Mesenchymal stem cell (in vitro differentiated cells and primary cell): Measurements from ENCODE around the gene MRTFA.

ENCODE experiments used
- DNase-seq: peaks from one replicate; pipeline ENCODE4 v3.0.0-alpha.2; 2013
- H2AFZ ChIP-seq: one replicate; pipeline ENCODE4 v1.6.1; 2013; ENCODE audit warnings: low read depth, mild to moderate bottlenecking, control low read depth, inconsistent platforms, low read length, moderate library complexity
- H2AK5ac ChIP-seq: 2 replicates; pipeline ENCODE4 v1.6.1; 2013; ENCODE audit warnings: low read length, moderate library complexity, mild to moderate bottlenecking, inconsistent platforms; ENCODE audit not compliant: severe bottlenecking
- H2BK120ac ChIP-seq: one replicate; pipeline ENCODE4 v1.6.1; 2013; ENCODE audit warnings: low read depth, mild to moderate bottlenecking, inconsistent platforms, low read length, moderate library complexity
- H2BK12ac ChIP-seq, 2 experiments: one replicate each; pipeline ENCODE4 v1.6.1; 2013; ENCODE audit warnings: inconsistent platforms in 2 of 2, low read length in 2 of 2, mild to moderate bottlenecking in 2 of 2, moderate library complexity in 2 of 2, control low read depth in 1 of 2
- H2BK15ac ChIP-seq: one replicate; pipeline ENCODE4 v1.6.1; 2013; ENCODE audit warnings: mild to moderate bottlenecking, low read depth, inconsistent platforms; ENCODE audit not compliant: poor library complexity, severe bottlenecking
- H2BK5ac ChIP-seq: 2 replicates; pipeline ENCODE4 v1.6.1; 2013; ENCODE audit warnings: low read depth, mild to moderate bottlenecking, low read length, control low read depth, inconsistent platforms; ENCODE audit not compliant: poor library complexity, severe bottlenecking
- H3K14ac ChIP-seq, 2 experiments: one replicate each; pipeline ENCODE4 v1.6.1; 2013; ENCODE audit warnings: inconsistent platforms in 2 of 2, low read length in 2 of 2, control low read depth in 1 of 2, mild to moderate bottlenecking in 1 of 2, moderate library complexity in 1 of 2
- H3K18ac ChIP-seq, 2 experiments: one replicate each; pipeline ENCODE4 v1.6.1; 2013; ENCODE audit warnings: inconsistent platforms in 2 of 2, low read length in 2 of 2, control low read depth in 1 of 2, low read depth in 1 of 2, mild to moderate bottlenecking in 1 of 2
- H3K23ac ChIP-seq, 2 experiments: one replicate each; pipeline ENCODE4 v1.6.1; 2013; ENCODE audit warnings: inconsistent platforms in 2 of 2, low read length in 2 of 2, mild to moderate bottlenecking in 2 of 2, moderate library complexity in 2 of 2, control low read depth in 1 of 2
- H3K27ac ChIP-seq: 2 replicates; pipeline ENCODE4 v1.5.1; 2013; ENCODE audit warnings: mild to moderate bottlenecking, moderate library complexity, low read length, control low read depth, inconsistent platforms; ENCODE audit not compliant: poor library complexity, severe bottlenecking
- H3K27me3 ChIP-seq, 2 experiments: 2 replicates each; pipeline versions ENCODE4 v1.6.1 to v1.7.0; 2013; ENCODE audit warnings: low read length in 2 of 2, mild to moderate bottlenecking in 2 of 2, moderate library complexity in 2 of 2, control low read depth in 1 of 2, inconsistent platforms in 1 of 2; ENCODE audit not compliant: control insufficient read depth in 1 of 2, insufficient read depth in 1 of 2
- H3K36me3 ChIP-seq, 2 experiments: 2 replicates each; pipeline versions ENCODE4 v1.6.1 to v1.7.0; 2013; ENCODE audit warnings: low read length in 2 of 2, control low read depth in 1 of 2, inconsistent platforms in 1 of 2, low read depth in 1 of 2, mild to moderate bottlenecking in 1 of 2; ENCODE audit not compliant: insufficient read depth in 2 of 2, control insufficient read depth in 1 of 2
- H3K4ac ChIP-seq, 2 experiments: one replicate each; pipeline ENCODE4 v1.6.1; 2013; ENCODE audit warnings: inconsistent platforms in 2 of 2, low read length in 2 of 2, mild to moderate bottlenecking in 2 of 2, moderate library complexity in 2 of 2, control low read depth in 1 of 2, low read depth in 1 of 2
- H3K4me1 ChIP-seq: 2 replicates; pipeline ENCODE4 v1.6.1; 2013; ENCODE audit warnings: low read depth, low read length, control low read depth; ENCODE audit not compliant: control insufficient read depth, insufficient read depth
- H3K4me2 ChIP-seq: 2 replicates; pipeline ENCODE4 v1.6.1; 2013; ENCODE audit warnings: low read length, mild to moderate bottlenecking, inconsistent platforms; ENCODE audit not compliant: poor library complexity, severe bottlenecking
- H3K4me3 ChIP-seq, 2 experiments: 2 replicates each; pipeline versions ENCODE4 v1.5.1 to v1.7.0; 2013; ENCODE audit warnings: low read length in 2 of 2, mild to moderate bottlenecking in 2 of 2, control low read depth in 1 of 2, low read depth in 1 of 2; ENCODE audit not compliant: insufficient read depth in 1 of 2
- H3K79me1 ChIP-seq: replicated peaks from 2 replicates; pipeline ENCODE4 v1.6.1; 2013; ENCODE audit warnings: mild to moderate bottlenecking, control low read depth, low read length, inconsistent platforms; ENCODE audit not compliant: poor library complexity, severe bottlenecking
- H3K9ac ChIP-seq: 2 replicates; pipeline ENCODE4 v1.7.0; 2013; ENCODE audit warnings: mild to moderate bottlenecking, low read length, moderate library complexity
- H3K9me3 ChIP-seq: 2 replicates; pipeline ENCODE4 v1.7.0; 2013; ENCODE audit warnings: mild to moderate bottlenecking, low read length; ENCODE audit not compliant: control insufficient read depth
- H4K8ac ChIP-seq: one replicate; pipeline ENCODE4 v1.6.1; 2013; ENCODE audit warnings: inconsistent platforms, mild to moderate bottlenecking, low read length, moderate library complexity
- H4K91ac ChIP-seq: one replicate; pipeline ENCODE4 v1.6.1; 2013; ENCODE audit warnings: mild to moderate bottlenecking, low read length, inconsistent platforms
- WGBS: methylation state at CpG from one replicate; pipeline ENCODE4 v1.1.7; 2013; ENCODE audit warnings: mixed read lengths; 5-methylcytosine and 5-hydroxymethylcytosine counted together

Gene MRTFA

DNA sequence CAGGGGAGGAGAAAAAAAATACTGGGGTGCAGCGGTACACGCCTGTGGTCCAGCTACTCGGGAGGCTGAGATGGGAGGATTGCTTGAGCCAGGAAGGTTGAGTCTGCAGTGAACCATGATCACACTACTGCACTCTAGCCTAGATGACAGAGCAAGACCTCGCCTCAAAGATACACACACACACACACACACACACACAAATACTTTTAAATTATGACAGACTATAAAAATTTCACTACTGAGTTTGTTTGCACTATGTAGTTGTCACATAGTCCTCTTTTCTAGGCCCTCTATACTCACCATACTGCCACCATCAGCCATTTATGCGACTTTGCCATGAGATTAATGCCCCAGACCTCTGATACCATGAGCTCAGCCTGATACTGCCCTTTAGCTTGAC is 109.6 kb downstream of the MRTFA start:
- Histone ChIP-seq H2BK120ac (no peak overlapping the region), H4K91ac (no peak overlapping the region), H3K4ac (no peak overlapping the region), H2BK5ac (no peak overlapping the region), H3K14ac (no peak overlapping the region), H3K23ac (no peak overlapping the region), H3K4me1 (peaks cover 1% of the 10 kb centered on the region), H2AFZ (no peak overlapping the region), H3K27ac (no peak overlapping the region), H2BK15ac (no peak overlapping the region), H3K9ac (no peak overlapping the region), H2BK12ac (no peak overlapping the region), H2AK5ac (no peak overlapping the region), H3K4me3 (no peak overlapping the region), H3K27me3 (no peaks in the 10 kb centered on the region), H4K8ac (no peak overlapping the region), H3K4me2 (no peak overlapping the region), H3K36me3 (peaks cover 0 to 3% of the 10 kb centered on the region in 2 experiments), H3K79me1 (peaks cover 24% of the 10 kb centered on the region), H3K18ac (no peak overlapping the region), H3K9me3 (no peaks in the 10 kb centered on the region)
- no peak for DNase-seq
- 93% methylated on average over 3 of the region's 5 CpGs for WGBS

DNA sequence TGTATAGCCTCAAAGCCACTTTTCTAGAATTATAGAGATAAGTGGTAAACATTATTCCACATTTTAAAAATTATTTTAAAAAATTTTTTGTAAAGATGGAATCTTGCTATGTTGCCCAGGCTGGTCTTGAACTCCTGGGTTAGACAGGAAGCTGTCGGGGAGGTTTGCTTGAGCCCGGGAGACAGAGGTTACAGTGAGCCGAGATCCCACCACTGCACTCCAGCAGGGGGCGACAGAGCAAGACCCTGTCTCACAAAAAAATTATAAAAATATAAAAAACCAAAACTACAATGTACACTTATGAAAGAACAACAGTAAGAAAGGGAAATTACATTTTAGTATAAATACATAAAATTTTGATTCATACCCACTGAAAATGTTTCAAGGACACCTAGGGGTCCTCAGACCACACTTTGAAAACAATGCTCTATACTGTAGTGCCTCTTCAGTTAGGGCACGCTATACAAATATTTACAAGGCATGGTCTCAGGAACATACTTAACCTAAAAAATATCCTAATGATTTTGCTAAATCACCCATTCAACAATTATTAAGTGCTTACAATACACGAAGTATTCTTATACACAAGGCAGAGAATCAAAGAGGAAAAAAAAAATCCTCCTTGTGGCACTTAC is 111.2 kb downstream of the MRTFA start:
- Histone ChIP-seq H2AFZ (no peak overlapping the region), H3K4me2 (no peak overlapping the region), H2BK120ac (no peak overlapping the region), H3K18ac (no peak overlapping the region), H3K27me3 (no peaks in the 10 kb centered on the region), H3K23ac (no peak overlapping the region), H2BK12ac (no peak overlapping the region), H4K8ac (no peak overlapping the region), H3K9me3 (no peaks in the 10 kb centered on the region), H3K4ac (no peak overlapping the region), H3K79me1 (peaks cover 28% of the 10 kb centered on the region), H4K91ac (no peak overlapping the region), H3K4me3 (no peak overlapping the region), H3K9ac (peak overlapping the region; percentile 36), H2BK15ac (no peak overlapping the region), H2BK5ac (peak overlapping the region; percentile 38), H3K27ac (no peak overlapping the region), H3K36me3 (peaks cover 0 to 6% of the 10 kb centered on the region in 2 experiments), H3K14ac (no peak overlapping the region), H3K4me1 (peaks cover 1% of the 10 kb centered on the region), H2AK5ac (no peak overlapping the region)
- DNase-seq = peak; percentile 45
- 84% methylated on average over 3 of the region's 6 CpGs for WGBS

DNA sequence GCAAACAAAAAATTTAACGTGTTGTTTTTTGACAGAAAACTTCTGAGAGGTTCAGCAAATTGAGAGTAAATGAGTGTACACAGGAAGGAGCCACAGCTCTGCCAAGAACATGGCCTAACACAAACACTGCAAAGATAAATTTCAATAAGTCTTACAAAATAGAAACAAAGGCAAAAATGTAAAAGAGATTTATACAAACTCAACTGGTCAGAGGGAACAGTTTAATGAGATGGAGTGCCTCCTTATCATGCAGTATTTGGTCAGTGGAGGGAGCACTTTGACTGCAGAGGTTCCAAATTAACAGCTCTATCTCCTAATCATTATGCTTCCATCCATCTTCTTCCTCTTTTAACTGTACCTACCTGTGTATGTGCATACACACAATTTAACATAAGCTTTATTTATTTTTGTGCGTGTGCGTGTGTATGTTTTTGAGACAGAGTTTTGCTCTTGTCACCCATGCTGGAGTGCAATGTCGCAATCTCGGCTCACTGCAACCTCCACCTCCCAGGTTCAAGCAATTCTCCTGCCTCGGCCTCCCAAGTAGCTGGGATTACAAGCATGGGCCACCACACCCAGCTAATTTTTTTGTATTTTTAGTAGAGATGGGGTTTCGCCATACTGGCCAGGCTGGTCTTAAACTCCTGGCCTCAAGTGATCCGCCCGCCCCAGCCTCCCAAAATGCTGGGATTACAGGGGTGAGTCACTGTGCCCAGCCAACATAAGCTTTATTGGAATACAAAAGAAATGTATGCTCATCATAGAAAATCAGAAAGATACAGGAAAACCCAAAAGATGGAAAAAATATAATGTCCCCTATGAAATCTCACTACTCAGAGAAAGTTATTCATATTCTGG is 111.9 kb downstream of the MRTFA start:
- H3K4me2 ChIP-seq = no peak overlapping the region
- 92% methylated on average over 5 of the region's 9 CpGs for WGBS

DNA sequence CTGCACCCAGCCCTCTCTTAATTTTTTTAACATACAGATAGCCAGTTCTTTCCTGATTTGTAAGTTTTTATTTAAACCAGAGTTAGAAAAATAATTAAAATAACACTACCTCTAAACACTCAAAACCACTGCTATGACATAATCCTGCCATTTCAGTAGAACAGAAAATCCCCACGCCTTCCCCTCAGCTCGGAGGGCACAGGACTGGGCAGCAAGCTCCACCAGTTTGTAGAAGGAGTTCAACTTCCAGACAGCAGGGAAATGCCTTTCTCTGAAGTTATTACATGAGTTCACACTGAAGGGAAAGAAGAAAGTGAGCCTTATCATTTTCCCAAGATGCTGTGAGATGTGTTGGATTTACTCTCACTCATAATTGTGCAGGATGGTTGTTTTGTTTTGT is 114.4 kb downstream of the MRTFA start:
- no peak for DNase-seq
- WGBS = 97% methylated on average over 2 of the region's 2 CpGs
- Histone ChIP-seq H2AK5ac (no peak overlapping the region), H3K4ac (no peak overlapping the region), H3K9me3 (no peaks in the 10 kb centered on the region), H2BK120ac (no peak overlapping the region), H3K4me2 (no peak overlapping the region), H3K27ac (no peak overlapping the region), H3K79me1 (peaks cover 35% of the 10 kb centered on the region), H3K36me3 (peaks cover 0 to 6% of the 10 kb centered on the region in 2 experiments), H3K9ac (no peak overlapping the region), H4K91ac (no peak overlapping the region), H2AFZ (no peak overlapping the region), H3K14ac (no peak overlapping the region), H4K8ac (no peak overlapping the region), H2BK15ac (no peak overlapping the region), H3K27me3 (no peaks in the 10 kb centered on the region), H2BK5ac (no peak overlapping the region), H3K18ac (no peak overlapping the region), H2BK12ac (no peak overlapping the region), H3K4me3 (no peak overlapping the region), H3K23ac (no peak overlapping the region), H3K4me1 (no peaks in the 10 kb centered on the region)

More for the DNA sequence above, 111.9 kb downstream of the MRTFA start:
- Histone ChIP-seq H3K27ac (no peak overlapping the region), H2AFZ (no peak overlapping the region), H3K9ac (peak overlapping the region; percentile 36), H3K36me3 (peaks cover 0 to 6% of the 10 kb centered on the region in 2 experiments), H2BK15ac (no peak overlapping the region), H2BK5ac (no peak overlapping the region), H3K4ac (no peak overlapping the region), H3K18ac (no peak overlapping the region), H3K4me3 (no peak overlapping the region), H3K79me1 (peaks cover 31% of the 10 kb centered on the region), H3K14ac (no peak overlapping the region), H2BK12ac (no peak overlapping the region), H2AK5ac (no peak overlapping the region), H3K4me1 (peaks cover 1% of the 10 kb centered on the region), H2BK120ac (no peak overlapping the region), H3K9me3 (no peaks in the 10 kb centered on the region), H3K27me3 (no peaks in the 10 kb centered on the region), H4K8ac (no peak overlapping the region), H3K23ac (no peak overlapping the region), H4K91ac (no peak overlapping the region)
- no peak for DNase-seq
